GM13977 (cell line): ENCODE data around the gene SPG21.
A peak's percentile ranks its signal among the peaks of the same experiment; 100 is the strongest.
"Not testable (repeated sequence)": the region's sequence is repeated elsewhere in the genome, so short reads cannot be mapped to it uniquely, and the experiment has no call there.

ENCODE experiments used
- DNase-seq: peaks from one replicate; pipeline ENCODE4 v3.0.0; 2012; ENCODE audit warnings: low spot score
- CTCF ChIP-seq: IDR thresholded peaks from 2 replicates; pipeline ENCODE4 v1.5.1; 2012; ENCODE audit warnings: mild to moderate bottlenecking, control low read depth; ENCODE audit not compliant: insufficient read depth; ENCODE audit errors: extremely low read depth, missing control alignments
- in situ Hi-C: fragments of 300-500 bp; cut with MboI; formaldehyde crosslinking; loops from one replicate; pipeline ENCODE4 v1.12.0; 2022; ENCODE audit warnings: low sequenced_read_pairs, low pct_unique_long_range_greater_than_20kb, mixed read lengths, inconsistent platforms; ENCODE audit not compliant: unreplicated experiment

Gene SPG21

GRCh38 chr15:65021488-65021887 lies 31.8 kb upstream of the SPG21 start:
- TF ChIP-seq CTCF = no peak
- in situ Hi-C loops = no loop called here

GRCh38 chr15:65020419-65020818 lies 30.7 kb upstream of the SPG21 start:
- in situ Hi-C loops = no loop called here
- TF ChIP-seq CTCF = no peak
- DNase-seq = no peak

More at GRCh38 chr15:65021488-65021887, 31.8 kb upstream of the SPG21 start:
- no peak for DNase-seq

DNA sequence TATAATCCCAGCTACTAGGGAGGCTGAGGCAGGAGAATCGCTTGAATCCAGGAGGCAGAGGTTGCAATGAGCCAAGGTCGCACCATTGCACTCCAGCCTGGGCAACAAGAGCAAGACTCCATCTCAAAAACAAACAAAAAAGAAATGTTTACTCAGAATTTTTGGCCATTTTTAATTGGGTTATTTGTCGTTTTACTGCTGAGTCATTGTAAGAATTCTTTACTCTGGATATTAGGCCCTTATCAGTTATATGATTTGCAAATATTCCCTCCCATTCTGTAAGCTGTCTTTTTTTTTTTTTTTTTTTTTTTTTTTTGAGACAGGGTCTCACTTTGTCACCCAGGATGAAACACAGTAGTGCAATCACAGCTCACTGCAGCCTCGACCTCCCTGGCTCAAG lies 21.5 kb upstream of the SPG21 start:
- DNase-seq, in situ Hi-C loops: not testable (repeated sequence)

DNA sequence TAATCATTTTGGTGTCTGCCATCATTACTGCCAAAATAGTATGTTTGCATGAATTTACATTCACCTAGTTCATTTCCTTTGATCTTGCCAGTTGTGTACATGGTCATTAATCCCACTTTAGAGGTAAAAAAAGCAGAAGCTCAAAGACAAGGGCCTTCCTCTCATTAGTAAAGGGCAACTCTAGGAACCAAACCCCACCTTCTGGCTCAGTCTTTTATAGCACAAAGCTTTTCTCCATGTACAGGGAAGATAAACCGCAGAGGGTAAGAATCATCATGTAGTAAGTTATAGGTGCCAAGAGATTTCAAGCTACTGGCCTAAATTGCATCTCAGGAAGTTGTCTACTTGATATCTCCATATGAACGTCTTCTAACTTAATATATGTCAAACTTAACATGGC lies 19.3 kb upstream of the SPG21 start:
- TF ChIP-seq CTCF = peak; percentile 33

DNA sequence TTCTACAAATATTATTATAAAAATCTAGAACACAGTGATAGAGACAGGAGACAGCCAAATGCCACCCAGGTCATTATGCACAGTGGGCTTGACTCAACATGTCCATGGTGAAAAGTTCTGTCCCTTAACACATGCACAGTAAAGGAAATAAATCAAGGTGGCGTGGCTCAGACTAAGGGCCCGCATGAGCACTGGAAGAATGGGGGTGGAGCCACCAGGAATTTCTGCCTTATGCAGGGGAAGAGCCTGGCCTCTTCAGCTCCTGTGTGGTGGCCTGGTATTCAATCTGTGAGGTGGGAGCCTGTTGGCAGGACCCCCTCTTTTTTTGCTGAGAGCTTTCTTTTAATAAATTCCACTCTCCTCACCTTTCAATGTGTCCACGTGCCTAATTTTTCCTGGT lies 17.2 kb upstream of the SPG21 start:
- in situ Hi-C loops = no loop called here

More for the DNA sequence above, 19.3 kb upstream of the SPG21 start:
- DNase-seq = no peak
- in situ Hi-C loops = no loop called here

DNA sequence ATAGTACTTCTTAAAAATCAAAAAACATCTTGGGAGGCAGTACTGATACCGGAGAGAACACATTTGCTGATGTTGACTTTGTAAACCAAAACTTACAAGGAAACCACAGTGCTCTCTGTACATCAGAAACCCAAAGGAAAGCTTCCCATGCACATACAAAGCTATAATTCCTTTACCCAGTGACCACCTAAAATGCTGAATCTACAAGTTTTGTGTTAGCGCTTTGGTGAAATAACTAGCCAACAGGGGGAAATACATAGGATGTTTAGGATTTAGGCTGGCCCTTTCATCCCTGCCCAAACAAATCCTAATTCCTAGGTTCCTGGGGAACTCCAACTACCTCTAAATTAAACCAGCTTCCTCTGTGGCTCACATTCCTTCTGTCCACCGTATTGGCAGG lies 15.3 kb upstream of the SPG21 start:
- no peak for DNase-seq
- TF ChIP-seq CTCF = no peak
- in situ Hi-C loops = no loop called here

More for the DNA sequence above, 17.2 kb upstream of the SPG21 start:
- DNase-seq = no peak
- TF ChIP-seq CTCF = no peak

- TF ChIP-seq CTCF = no peak
- in situ Hi-C loops = no loop called here
- DNase-seq = no peak
These were observed 8.1 kb upstream of the SPG21 start for GRCh38 chr15:64997745-64998375.
